ENCODE data around the gene KCNH2. TPM values are rescaled to one million over a fixed set of nuclear protein-coding genes. Genes with fewer than 3 reads are reported as not detected.
A peak's percentile ranks its signal among the peaks of the same experiment; 100 is the strongest.
"Not testable (repeated sequence)": the region's sequence is repeated elsewhere in the genome, so short reads cannot be mapped to it uniquely, and the experiment has no call there.

KCNH2 gene
- total and polyA plus RNA-seq, 10 of the 15 experiments (the other 5 are each of a cell fraction or from before 2014, with no cell fraction given): 0.04 to 0.24 (median 0.17) TPM; not detected in 6

DNA sequence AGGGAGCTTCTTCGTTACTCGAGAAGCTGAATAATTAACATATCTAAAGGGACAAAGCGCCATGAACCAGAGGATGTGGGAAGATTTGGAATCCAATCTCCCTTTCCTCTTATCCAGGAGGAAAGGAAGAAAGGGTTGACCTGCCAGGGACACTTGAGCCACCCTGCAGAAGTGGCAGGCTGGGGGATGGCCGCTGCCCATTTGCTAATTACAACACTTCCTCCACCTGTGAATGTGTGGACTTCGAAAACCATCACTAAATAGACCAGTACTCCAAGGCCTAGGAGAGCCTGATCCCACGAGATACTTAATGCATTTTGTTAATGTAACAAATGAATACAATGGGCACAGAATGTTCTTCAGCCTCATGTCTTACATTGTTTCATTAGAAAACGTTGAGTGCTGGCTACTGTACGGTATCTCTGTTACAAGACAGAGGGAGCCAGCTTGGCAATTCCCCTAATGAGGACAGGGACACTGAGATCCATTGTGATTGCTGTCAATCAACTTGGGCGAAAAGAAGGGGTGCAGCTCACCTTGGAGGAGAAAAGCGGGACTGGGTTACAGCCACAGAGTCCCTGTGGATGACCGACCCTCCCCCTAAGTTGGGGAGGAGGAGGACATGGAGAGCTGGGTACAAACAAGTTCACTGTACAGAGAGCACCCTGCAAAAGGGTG, 66.4 kb downstream of the KCNH2 start:
- BruUV-seq (replicated peaks): no TSS peak
- Histone ChIP-seq H4K20me1 (ENCODE audit: control insufficient read depth, insufficient read depth) (no peaks in the 10 kb centered on the region), H3K4me2 (ENCODE audit: control insufficient read depth, insufficient read depth) (no peak overlapping the region), H3K36me3 (ENCODE audit: control insufficient read depth in 2 of 2, insufficient read depth in 2 of 2, low read length in 1 of 2) (no peaks in the 10 kb centered on the region), H3K9me3 (replicated peaks; ENCODE audit: control insufficient read depth, insufficient read depth, low read length) (no peaks in the 10 kb centered on the region), H3K27ac (ENCODE audit: control insufficient read depth, insufficient read depth) (no peak overlapping the region), H2AFZ (ENCODE audit: control insufficient read depth, low read depth, low read length) (no peak overlapping the region), H3K4me1 (ENCODE audit: control insufficient read depth, insufficient read depth, low read length) (no peaks in the 10 kb centered on the region), H3K9ac (ENCODE audit: control insufficient read depth, insufficient read depth, low read length) (no peak overlapping the region), H3K79me2 (ENCODE audit: control insufficient read depth, insufficient read depth, low read length) (no peaks in the 10 kb centered on the region), H3K27me3 (replicated peaks in 1 of 2; ENCODE audit: control insufficient read depth in 2 of 2, insufficient read depth in 2 of 2, low read length in 1 of 2) (no peaks in the 10 kb centered on the region; a peak in 1 of 4 replicates), H3K4me3 (no peak overlapping the region)
- no peak for ATAC-seq
- intact Hi-C loops (cut with micrococcal nuclease; ENCODE audit: unreplicated experiment): no loop called here
- 24% methylated on average over 11 of the region's 11 CpGs for WGBS (ENCODE audit: insufficient coverage, insufficient replicate concordance, low lambda C conversion rate, missing lambda C conversion rate)
- RAD21 ChIA-PET (ENCODE audit: unreplicated experiment): interaction anchor here (0.7 kb wide), 1 partner anchor 9 kb away, joined by 3 read pairs; no protein-coding TSS in a partner anchor
- CTCF ChIA-PET: interaction anchor here (1.1 to 2.3 kb wide), 3 partner anchors 13 to 213 kb away, joined by 3 to 7 read pairs (median 4); no protein-coding TSS in a partner anchor
- POLR2A ChIA-PET: no interaction called here
- no peak for DNase-seq (ENCODE audit: low read depth, low spot score)
- FAIRE-seq: no peak
- TF ChIP-seq CBX5 (IDR thresholded peaks at IDR 0.05; ENCODE audit: low read depth) (no peak), IKZF1 (conservative IDR thresholded peaks at IDR 0.05) (no peak), IKZF2 (IDR thresholded peaks at IDR 0.05) (no peak), EGR1 (IDR thresholded peaks at IDR 0.05; ENCODE audit: borderline replicate concordance in 1 of 2, low read depth in 2 of 2, low read length in 2 of 2) (no peak), ZNF217 (IDR thresholded peaks at IDR 0.05) (no peak)
- SMC1A ChIA-PET (ENCODE audit: uncharacterized antibody, unreplicated experiment): no interaction called here
- in situ Hi-C loops (cut with MboI): no loop called here

DNA sequence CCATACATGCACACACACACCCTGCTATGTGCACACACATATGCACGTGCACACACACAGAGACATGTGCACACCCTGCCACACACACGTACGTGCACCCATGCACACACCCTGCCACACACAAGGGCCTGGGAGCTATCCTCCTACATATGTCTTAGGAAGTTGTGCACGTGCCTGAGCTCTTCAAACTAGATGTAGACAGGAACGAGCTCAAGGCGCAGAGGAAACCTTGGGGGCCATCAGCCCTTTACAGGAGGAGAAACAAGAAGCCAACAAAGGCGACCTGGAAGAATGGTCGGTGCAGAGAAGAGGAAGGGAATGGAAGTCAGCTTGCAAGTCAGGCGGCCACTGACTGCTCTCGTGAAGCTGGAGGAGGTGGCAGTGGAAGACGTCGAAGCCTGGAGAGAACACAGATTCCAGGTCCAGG, 67.1 kb downstream of the KCNH2 start:
- ChIA-PET SMC1A (ENCODE audit: uncharacterized antibody, unreplicated experiment) (no interaction called here), RAD21 (ENCODE audit: unreplicated experiment) (interaction anchor here (0.7 kb wide), 1 partner anchor 9 kb away, joined by 3 read pairs; no protein-coding TSS in a partner anchor), CTCF (interaction anchor here (0.6 to 2.3 kb wide), 3 partner anchors 13 to 73 kb away, joined by 3 to 7 read pairs (median 3); no protein-coding TSS in a partner anchor), POLR2A (no interaction called here)
- intact Hi-C loops (cut with micrococcal nuclease; ENCODE audit: unreplicated experiment) (no loop called here), in situ Hi-C loops (cut with MboI) (no loop called here)
- H3K4me2 ChIP-seq (ENCODE audit: control insufficient read depth, insufficient read depth): no peak overlapping the region
- H3K27me3 ChIP-seq (replicated peaks in 1 of 2; ENCODE audit: control insufficient read depth in 2 of 2, insufficient read depth in 2 of 2, low read length in 1 of 2): no peaks in the 10 kb centered on the region; a peak in 1 of 4 replicates
- no TSS peak for BruUV-seq (replicated peaks)
- WGBS (ENCODE audit: insufficient coverage, insufficient replicate concordance, low lambda C conversion rate, missing lambda C conversion rate): 39% methylated on average over 12 of the region's 12 CpGs
- no peak overlapping the region for H3K4me3 ChIP-seq
- H3K9me3 ChIP-seq (replicated peaks; ENCODE audit: control insufficient read depth, insufficient read depth, low read length): no peaks in the 10 kb centered on the region
- TF ChIP-seq BHLHE40 (IDR thresholded peaks at IDR 0.05; ENCODE audit: borderline replicate concordance in 1 of 2, low read depth in 2 of 2, low read length in 1 of 2): peak in 1 of 2 experiments; percentile 59; a peak in 1 of 4 replicates
- TF ChIP-seq, protein P1, sequence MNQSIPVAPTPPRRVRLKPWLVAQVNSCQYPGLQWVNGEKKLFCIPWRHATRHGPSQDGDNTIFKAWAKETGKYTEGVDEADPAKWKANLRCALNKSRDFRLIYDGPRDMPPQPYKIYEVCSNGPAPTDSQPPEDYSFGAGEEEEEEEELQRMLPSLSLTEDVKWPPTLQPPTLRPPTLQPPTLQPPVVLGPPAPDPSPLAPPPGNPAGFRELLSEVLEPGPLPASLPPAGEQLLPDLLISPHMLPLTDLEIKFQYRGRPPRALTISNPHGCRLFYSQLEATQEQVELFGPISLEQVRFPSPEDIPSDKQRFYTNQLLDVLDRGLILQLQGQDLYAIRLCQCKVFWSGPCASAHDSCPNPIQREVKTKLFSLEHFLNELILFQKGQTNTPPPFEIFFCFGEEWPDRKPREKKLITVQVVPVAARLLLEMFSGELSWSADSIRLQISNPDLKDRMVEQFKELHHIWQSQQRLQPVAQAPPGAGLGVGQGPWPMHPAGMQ (IDR thresholded peaks at IDR 0.05; ENCODE audit: borderline replicate concordance): no peak
- no peaks in the 10 kb centered on the region for H3K36me3 ChIP-seq (ENCODE audit: control insufficient read depth in 2 of 2, insufficient read depth in 2 of 2, low read length in 1 of 2)
- ATAC-seq (0 out of 3 replicates have a peak, but pooled peaks have one; percentile 31), DNase-seq (ENCODE audit: low read depth, low spot score) (no peak), FAIRE-seq (no peak)
- no peaks in the 10 kb centered on the region for H3K4me1 ChIP-seq (ENCODE audit: control insufficient read depth, insufficient read depth, low read length)
- no peaks in the 10 kb centered on the region for H4K20me1 ChIP-seq (ENCODE audit: control insufficient read depth, insufficient read depth)
- no peak overlapping the region for H3K9ac ChIP-seq (ENCODE audit: control insufficient read depth, insufficient read depth, low read length)
- H3K79me2 ChIP-seq (ENCODE audit: control insufficient read depth, insufficient read depth, low read length): no peaks in the 10 kb centered on the region
- no peak overlapping the region for H3K27ac ChIP-seq (ENCODE audit: control insufficient read depth, insufficient read depth)
- no peak overlapping the region for H2AFZ ChIP-seq (ENCODE audit: control insufficient read depth, low read depth, low read length)

DNA sequence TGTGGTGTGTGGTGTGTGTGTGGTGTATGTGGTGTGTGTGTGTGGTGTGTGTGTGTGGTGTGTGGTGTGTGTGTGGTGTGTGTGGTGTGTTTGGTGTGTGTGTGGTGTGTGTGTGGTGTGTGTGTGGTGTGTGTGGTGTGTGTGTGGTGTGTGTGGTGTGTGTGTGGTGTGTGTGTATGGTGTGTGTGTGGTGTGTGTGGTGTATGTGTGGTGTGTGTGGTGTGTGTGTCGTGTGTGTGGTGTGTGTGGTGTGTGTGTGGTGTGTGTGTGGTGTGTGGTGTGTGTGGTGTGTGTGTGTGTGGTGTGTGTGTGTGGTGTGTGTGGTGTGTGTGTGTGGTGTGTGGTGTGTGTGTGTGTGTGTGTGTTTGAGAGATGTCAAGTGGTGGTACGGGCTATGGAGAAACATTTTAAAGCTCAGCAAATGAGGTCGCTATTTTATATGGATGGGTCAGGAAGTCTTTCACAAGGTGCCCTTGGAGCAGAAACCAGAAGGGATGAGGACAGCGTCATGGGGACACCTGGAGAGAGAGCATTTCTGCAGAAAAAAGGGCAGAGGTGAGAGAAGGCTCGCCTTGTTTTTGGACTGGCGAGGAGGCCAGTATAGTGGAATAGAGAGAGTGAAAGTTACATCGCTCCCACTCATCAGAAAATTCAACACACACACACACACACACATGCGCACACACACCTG, 67.7 kb downstream of the KCNH2 start:
- H3K4me3 ChIP-seq; H3K27me3 ChIP-seq (replicated peaks in 1 of 2; ENCODE audit: control insufficient read depth in 2 of 2, insufficient read depth in 2 of 2, low read length in 1 of 2); H3K9ac ChIP-seq (ENCODE audit: control insufficient read depth, insufficient read depth, low read length); H3K9me3 ChIP-seq (replicated peaks; ENCODE audit: control insufficient read depth, insufficient read depth, low read length); H2AFZ ChIP-seq (ENCODE audit: control insufficient read depth, low read depth, low read length); in situ Hi-C loops (cut with MboI); ATAC-seq; RAD21 ChIA-PET (ENCODE audit: unreplicated experiment); SMC1A ChIA-PET (ENCODE audit: uncharacterized antibody, unreplicated experiment); DNase-seq (ENCODE audit: low read depth, low spot score); H4K20me1 ChIP-seq (ENCODE audit: control insufficient read depth, insufficient read depth); H3K79me2 ChIP-seq (ENCODE audit: control insufficient read depth, insufficient read depth, low read length); POLR2A ChIA-PET; H3K36me3 ChIP-seq (ENCODE audit: control insufficient read depth in 2 of 2, insufficient read depth in 2 of 2, low read length in 1 of 2); intact Hi-C loops (cut with micrococcal nuclease; ENCODE audit: unreplicated experiment); H3K4me2 ChIP-seq (ENCODE audit: control insufficient read depth, insufficient read depth); H3K27ac ChIP-seq (ENCODE audit: control insufficient read depth, insufficient read depth); H3K4me1 ChIP-seq (ENCODE audit: control insufficient read depth, insufficient read depth, low read length); BruUV-seq (replicated peaks): not testable (repeated sequence)
- WGBS (ENCODE audit: insufficient coverage, insufficient replicate concordance, low lambda C conversion rate, missing lambda C conversion rate): 47% methylated on average over 8 of the region's 8 CpGs
- FAIRE-seq: peak; percentile 98
- CTCF ChIA-PET: interaction anchor here (0.6 to 0.8 kb wide), 2 partner anchors 70 to 74 kb away, joined by 3 read pairs; no protein-coding TSS in a partner anchor
